ENCODE data around the gene TNMD.
"Not testable (repeated sequence)": the region's sequence is repeated elsewhere in the genome, so short reads cannot be mapped to it uniquely, and the experiment has no call there.

TNMD gene

DNA sequence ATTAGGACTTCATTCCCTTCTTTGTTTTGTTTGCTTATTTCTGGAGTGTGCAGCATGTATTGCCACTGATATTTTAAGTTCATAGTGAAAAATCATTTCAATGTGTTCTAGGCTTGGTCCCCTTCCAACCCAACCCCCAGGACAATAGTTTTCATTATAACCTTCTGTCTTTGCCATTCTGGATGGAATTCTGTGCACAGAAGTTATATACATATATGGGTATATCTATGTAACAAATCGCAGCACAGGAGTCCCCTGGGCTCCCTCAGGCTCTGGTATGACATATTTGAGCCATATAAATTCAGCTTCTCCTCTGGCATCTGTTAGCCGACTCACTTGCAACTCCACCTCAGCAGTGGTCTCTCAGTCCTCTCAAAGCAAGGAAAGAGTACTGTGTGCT is at the start of gene TNMD:
Gene TNMD (plus strand): TSS at position 326 of the 400 bp plus-strand sequence. CDS start 83 bp downstream, outside the sequence.
- no peak for DNase-seq

DNA sequence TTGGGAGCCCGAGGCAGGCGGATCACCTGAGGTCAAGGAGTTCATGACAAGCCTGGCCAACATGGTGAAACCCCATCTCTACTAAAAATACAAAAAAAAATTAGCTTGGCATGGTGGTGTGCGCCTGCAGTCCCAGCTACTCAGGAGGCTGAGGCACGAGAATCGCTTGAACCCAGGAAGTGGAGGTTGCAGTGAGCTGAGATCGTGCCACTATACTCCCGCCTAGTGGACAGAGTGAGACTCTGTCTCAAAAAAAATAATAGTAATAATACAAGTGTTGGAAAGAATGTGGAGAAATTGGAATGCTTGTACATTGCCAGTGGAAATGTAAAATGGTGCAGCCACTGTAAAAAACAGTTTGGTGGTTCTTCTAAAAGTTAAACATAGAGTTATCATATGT is 19.2 kb upstream of the TNMD start:
- DNase-seq, result not testable (repeated sequence)

DNA sequence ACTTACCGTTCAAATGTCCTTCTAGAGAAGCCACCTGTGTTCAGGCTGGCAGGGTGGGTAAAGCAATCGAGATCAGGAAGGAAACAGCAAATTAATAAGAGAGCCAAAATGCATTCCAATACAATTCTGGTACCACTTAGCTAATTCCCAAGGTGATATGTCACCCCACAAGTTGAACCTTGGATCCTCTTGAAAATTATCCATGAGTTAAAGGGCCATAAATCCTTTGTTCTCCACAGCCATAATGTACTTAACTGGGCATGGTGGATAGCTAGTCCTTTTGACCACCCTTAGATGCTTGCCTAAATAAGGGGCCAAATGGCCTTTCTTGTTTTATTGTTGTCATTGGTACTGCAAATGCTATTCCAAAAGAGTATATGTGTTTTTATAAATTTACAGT is 2.0 kb downstream of the TNMD start:
- no peak for DNase-seq

DNA sequence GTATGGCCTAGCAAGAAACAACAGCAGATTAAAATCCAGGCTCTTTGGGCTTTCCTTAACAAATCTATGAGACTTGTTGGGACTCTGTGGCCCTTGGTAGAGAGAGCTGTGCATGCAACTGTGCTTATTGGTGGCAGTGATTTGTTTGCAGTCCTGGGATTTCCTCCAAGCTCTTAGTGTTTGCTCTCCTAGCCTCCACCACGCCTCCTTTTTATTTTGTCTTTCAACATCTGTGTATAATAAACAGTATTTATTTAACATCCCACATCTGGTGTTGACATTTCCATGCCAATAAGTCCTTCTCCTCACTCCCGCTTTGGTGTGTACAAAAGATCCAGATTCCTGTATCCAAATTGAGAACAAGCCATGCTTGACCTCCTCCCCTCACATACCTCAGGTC is 3.1 kb downstream of the TNMD start:
- DNase-seq, result no peak

DNA sequence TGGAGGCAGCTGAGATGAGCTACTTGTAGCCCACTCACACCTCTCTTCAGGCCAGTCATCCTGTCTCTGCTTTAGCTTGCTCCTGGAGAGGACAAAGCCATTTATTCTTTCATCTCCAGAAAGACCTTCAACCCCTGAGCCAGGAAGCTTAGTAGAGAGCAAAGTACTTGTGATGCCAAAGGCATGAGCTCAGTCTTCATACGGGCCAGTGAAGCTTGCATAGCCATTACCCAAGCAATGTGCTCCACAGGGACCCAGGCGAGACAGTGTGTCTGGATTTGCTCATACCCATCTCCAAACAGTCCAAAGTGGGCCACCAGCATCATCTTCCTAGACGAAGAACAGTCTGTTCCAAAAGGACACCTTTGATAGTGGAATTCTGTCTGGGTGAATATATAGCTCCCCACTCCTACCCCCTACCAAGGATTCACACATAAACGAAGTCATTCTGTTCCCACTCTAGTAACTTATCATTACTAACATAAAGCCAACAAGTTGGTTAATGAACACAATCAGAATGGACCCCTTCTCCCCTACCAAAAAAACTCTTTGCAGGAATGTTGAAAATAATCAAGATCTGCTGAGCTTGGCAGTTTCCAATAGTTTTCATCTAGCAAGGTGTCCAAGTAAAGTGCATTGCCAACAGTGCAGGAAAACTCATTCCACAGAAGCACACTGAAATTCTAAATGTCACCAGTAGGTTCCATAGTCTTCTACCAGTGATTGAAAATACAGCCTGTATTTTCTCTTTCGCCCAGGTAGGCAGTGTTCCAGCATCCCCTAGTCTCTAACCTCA is 6.7 kb downstream of the TNMD start:
- DNase-seq, result no peak

DNA sequence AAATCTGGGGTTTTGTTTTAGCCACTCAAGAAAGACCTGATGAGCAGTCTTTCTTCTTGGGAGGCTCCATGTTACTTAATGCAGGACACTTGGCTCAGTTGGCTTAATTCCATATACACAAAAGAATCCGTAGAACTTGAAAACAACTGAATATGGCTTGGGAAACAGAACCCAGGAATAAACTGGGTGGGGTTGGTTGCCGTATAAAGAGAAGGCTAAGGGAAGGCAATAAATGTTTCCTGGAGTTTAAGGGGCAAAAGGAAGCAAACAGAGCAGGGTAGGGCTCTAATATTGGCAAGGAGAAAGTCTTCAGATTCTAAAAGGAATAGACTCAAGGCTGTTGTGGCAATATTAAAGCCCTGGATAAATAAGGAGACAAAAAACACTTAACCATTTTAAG is 8.4 kb downstream of the TNMD start:
- no peak for DNase-seq

DNA sequence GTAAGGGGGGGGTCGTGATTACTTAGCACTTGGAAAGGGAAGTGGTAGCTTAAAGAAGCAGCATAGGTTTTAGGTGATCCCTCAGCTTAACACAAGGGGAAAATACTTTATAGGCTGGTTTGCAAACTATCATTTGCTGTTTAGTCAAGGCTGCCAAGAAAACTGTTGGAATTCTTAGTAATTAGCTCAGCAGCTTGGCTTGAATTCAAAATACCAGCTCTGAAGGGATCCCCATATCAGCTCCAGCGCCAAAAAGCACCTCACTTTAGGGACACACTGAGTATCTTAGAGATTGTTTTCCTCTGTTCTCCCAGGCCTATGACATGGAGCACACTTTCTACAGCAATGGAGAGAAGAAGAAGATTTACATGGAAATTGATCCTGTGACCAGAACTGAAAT is 8.8 kb downstream of the TNMD start:
- DNase-seq, result no peak

DNA sequence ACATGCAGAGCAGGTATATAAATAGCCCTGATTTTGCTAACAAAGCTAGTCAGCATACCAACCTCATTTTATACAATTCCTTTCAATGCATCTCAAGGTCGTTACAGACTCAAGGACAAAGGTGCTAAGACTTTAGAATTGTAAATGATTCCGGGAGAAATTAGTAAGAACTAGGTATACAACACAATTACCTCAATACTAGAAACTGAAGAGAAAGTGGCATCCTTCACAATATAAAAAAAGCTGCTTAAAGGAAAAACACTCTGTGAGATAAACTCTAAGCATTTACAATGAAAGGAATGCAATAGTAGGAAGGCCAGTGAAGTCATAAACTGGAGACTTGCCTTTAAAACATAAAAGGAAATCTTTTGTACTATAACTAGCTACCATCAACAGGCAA is 11.9 kb downstream of the TNMD start:
- no peak for DNase-seq

DNA sequence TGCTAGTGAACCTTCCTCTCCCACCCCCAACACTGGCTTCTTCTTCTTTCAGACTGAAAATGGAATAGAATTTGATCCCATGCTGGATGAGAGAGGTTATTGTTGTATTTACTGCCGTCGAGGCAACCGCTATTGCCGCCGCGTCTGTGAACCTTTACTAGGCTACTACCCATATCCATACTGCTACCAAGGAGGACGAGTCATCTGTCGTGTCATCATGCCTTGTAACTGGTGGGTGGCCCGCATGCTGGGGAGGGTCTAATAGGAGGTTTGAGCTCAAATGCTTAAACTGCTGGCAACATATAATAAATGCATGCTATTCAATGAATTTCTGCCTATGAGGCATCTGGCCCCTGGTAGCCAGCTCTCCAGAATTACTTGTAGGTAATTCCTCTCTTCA is 14.7 kb downstream of the TNMD start:
- DNase-seq, result no peak

DNA sequence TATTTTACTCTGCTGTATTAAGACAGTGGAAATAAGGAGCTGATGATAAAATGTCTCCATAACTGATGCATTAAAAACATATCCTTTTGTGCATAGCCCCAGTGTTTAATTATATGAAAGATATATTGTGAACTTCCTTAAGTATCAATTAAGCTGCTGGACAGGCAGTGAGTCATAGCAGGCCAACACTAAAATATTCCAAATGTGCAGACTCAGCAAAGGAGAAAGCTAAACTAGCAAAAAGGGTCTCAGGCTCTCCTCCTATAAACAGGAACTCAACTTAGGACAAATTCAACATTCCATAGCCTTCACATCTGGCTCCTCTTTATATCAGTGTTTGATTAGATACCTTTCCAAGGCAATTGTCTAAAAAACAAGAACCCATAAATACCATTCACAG is 15.6 kb downstream of the TNMD start:
- DNase-seq, result no peak

DNA sequence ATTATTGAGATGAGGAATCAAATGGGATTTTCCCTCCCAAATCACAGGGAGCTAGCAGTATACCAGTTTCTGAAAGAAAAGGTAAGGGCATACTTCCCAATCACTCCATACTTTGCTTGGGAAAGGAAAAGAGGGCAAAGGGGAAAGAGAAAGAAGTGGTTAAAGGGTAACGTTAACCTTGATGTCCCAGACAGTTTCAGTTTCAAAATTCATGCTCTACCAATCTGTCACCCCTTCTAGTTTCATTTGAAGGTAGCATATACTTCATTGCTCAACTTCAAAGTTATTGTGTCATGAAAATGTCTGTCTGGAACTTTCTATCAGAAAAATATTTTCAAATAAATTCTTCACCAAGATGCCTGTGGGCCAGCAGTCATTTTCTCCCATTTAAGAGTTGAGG is 16.0 kb downstream of the TNMD start:
- no peak for DNase-seq

DNA sequence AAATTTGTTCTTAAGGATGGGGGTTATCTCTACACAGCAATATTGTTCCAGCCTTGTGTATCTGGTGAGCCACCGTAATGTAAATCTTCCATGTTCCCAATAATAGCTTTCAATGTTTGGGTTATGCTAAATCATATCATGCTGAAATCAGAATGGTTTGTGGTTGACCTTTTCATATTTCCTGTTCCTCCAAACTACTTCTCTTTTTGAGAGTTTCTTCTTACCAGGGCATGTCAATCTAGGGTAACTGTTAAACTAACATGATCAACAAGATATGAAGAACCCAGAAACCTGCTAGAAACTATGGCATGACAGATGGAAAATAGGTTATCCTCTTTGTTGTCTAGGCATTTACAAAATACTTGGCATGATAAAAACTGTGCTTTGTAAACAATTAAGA is 22.0 kb downstream of the TNMD start:
- no peak for DNase-seq

DNA sequence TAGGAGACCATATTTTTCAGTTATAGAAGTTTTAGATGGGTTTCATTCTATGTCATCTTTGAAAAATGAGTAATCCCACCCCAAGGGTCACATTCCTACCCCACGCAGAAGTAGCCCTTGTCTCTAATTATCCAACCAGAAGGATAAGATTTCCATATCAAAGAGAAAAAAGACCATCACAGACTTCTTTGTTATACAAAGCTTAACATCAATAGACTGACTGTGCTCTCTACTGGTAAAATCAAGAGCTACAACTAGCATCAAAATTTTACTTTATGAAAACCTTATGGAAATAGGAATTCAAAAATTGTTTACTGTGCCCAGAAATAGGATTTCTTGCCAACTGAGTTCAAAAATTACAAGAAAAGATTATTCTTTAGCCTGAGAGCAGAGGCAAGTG is 24.9 kb downstream of the TNMD start:
- no peak for DNase-seq

DNA sequence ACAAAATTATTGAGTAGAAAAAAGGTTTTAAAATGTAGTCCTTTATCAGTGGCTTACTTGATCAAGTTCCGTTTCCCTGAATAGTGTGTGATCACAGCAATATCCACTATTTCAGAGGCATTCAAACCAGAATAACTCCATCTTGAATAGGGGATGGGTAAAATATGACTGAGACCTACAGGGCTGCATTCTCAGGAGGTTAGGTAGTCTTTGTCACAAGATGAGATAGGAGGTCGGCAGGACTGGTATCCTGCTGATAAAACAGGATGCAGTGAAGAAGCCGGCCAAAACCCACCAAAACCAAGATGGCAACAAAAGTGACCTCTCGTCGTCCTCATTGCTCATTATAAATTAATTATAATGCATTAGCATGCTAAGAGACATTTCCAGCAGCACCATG is 27.2 kb downstream of the TNMD start:
- DNase-seq, result no peak

DNA sequence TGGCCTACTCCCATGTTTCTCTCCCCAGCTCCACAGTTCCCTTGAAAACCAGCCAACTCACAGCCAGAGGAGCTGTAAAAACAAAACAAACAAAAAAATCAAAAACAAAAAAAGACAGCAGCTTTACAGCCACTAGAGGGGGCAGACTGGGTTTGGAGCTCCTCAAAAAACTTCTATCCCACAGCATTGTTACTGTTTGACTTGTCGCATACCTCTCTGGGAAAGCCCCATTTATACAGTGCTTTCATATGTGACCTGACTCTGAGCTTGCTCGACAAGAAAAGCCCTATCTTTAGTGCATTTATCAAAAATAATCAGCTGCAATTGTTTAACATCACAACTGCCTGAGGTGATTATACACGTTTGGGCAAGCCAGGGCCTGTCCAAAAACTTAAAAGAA is 30.3 kb downstream of the TNMD start:
- DNase-seq, result no peak

DNA sequence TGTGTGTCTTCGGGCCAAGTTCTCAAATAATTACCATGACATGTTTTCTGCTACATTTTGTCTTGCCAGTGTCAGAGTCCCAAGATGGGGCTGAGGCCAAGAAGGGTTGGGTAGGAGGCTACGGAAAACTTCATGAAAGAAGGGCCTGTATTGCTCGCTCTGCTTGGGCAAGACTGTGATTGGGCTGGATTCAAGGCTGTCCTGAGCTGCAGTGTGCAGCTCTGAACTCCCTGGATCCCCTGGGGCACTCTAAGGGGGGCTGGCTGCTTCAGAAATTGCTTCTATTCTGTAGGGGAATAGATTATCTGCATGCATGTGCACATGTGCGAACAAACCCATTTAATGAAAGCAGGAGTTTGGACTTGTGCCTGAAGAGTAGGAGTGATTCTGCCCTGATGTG is 38.3 kb downstream of the TNMD start:
- DNase-seq, result no peak

DNA sequence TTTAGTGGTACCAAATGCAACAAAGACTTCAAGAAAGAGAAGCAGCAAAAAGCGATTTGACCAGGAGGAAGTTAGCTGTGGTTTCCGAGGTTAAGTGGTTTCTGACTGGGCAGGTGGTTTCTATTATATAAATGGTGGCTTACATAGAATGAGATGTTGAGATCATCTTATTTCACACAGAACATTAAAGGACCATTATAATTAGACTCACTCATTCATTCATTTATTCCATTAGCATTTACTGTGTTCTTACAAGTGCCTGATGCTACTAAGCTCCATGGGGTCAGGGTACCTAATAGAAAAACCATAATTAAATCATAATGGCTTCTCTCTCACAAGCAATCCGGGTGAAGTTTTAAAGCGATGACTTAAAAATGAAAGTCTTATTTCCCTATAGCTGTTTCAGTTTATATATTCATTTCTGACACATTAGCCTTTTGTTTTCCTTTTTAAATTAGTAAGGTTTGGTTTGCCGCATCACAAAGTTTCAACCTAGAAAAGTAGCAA is 41.3 kb downstream of the TNMD start:
- DNase-seq, result no peak

DNA sequence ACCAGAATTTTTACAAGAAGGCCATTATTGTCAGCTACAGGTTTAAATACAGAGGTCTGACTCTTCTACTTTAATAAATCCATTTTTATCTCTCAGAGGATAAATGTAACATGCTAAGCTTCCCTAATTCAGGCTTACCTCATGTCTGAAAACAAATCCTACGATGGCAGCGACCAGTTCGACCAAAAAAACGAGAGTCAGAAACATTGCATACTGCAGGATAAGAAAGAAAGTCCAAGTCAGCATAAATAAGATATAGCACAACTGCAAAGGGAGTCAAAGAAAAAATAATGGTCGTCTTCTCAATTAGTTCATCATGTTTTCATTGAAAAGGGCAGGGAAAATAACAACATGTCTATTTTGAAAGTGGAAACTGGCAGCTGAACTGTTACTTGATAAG is 50.3 kb downstream of the TNMD start:
- no peak for DNase-seq

DNA sequence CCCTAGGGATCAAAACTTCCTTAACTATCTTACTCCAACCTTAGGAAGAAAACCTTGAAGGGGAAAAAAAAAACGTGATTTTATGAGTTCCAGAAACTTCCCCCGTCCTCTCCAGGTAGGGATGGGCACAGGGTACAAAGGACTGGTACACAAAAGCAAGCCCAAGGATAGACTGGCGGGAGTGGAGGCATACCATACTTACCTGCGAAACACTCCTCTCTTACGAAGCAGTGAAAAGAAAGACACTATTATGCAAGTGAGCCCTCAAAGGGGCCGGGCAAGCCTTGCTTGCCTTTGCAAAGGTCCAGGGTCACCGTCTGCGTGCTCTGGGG is 51.2 kb downstream of the TNMD start:
- DNase-seq, result no peak

DNA sequence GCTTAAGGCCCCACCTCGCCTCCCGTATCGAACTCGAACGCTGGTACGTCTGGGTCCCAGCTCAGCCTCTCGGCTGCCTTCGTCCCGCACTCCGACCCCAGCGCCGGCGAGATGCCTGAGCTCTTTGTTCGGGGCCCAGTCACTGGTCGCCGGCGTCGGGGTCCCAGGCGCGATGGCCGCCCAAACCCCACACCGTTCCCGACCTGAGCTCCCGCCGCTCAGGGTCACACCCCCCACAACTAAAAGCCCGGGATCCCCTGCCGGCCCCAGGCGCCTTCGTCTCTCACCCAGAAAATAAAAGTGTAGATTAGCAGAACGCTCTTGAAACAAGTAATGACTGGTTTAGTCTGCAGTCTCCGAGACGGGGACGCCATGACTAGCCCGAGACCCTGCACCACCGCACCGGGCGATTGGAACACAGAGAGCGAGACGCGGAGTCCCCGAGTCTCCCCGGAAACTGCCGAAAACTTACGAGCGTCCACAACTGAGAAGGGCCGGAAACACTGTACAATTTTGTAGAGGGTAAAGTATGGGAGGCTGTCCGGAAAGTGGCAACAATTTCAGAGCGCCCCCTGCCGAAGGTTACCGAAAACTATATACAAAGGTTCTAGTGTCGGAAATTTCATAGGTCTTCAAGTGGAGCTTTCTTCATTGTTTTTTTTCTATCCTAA is 51.7 kb downstream of the TNMD start, which contains the start of gene TSPAN6:
Gene TSPAN6 (minus strand): TSS at position 486 of the 671 bp plus-strand sequence. CDS start 112 bp downstream, at position 374.
- no peak for DNase-seq

DNA sequence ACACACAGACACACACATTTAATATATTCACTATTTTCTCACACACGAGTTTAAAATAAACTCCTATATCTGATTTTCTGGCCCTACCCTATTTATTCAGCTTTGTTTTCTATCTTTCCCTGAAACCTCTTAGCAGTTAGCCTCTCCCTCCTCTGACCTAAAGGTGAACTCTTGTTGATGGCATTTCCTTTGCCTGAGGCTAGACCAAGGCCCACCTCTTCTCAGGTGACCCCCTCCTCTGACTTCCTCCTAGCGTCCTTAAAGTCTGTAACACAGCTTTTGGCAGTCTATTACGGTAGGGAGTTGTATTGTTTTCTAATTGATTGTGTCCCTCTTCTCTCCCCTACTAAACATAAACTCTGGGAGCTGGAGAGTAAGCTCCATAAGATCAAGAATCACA is 57.6 kb downstream of the TNMD start:
- no peak for DNase-seq

DNA sequence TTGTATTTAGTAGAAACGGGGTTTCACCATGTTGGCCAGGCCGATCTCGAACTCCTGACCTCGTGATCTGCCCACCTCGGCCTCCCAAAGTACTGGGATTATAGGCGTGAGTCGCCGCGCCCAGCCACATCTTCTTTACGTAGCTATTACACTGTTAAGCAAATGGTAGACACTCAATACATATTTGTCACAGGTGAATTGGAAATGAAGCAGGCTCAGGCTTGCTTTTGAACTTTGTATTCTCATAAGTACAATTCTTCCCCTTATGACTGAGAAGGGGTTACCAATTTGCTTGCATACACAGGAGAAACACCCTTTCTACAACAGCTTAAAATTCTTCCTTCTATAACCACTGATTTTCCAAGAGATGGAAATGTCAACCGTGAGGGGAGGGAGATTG is 58.5 kb downstream of the TNMD start:
- no peak for DNase-seq

DNA sequence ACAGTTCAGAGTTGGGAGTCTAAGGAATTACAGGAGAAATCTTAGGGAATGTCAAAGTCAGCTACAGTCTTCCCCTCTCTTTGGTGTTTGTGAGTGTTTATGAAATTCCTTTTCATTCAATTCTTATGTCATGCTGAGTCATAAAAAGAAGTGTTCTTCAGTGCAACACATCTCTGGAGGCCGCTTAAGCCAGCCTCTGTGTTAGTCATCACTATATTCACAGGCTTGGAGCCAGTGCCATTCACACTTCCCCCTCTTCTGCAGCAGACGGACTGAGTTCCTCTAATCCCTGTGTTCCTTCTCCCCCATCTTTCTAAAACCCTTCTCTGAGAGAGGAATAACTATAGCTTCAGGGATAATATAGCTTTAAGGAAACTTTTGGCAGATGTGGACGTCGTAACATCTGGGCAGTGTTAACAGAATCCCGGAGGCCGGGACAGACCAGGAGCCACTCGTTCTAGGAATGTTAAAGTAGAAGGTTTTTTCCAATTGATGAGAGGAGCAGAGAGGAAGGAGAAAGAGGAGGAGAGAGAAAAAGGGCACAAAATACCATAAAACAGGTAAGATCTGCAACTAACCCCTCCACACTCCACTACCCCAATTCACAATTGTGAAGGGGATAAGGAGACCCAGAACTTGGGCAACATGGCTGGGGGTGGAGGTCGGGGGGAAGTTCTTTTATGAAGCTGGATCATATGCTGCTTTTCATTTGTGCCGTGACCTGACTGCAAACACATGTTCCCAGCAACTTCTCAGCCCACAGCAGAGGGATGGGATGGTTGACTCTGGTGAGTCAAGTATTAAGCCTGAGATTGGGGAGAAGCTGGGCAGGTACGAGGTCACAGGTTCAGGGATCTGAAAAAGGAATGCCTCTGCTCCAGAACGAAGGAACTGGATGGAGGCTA is 59.5 kb downstream of the TNMD start, which contains the start of gene SRPX2:
Gene SRPX2 (plus strand): TSS at position 244 of the 905 bp plus-strand sequence. CDS start 2,124 bp downstream, outside the sequence.
- no peak for DNase-seq
